SK-N-MC (cell line): ENCODE data around the gene ADCY7.

ENCODE experiments used
- EZH2 ChIP-seq: fragments of 200-600 bp; sonication (generic); IDR thresholded peaks from one replicate; pipeline ENCODE4 v1.6.1; 2017; ENCODE audit warnings: antibody characterized with exemption
- FOXP2 ChIP-seq: optimal IDR thresholded peaks from 2 replicates; pipeline ENCODE3; 2011; ENCODE audit warnings: mild to moderate bottlenecking, moderate library complexity; ENCODE audit not compliant: insufficient read depth; ENCODE audit errors: extremely low read length, control extremely low read depth
- POLR2AphosphoS5 ChIP-seq: IDR thresholded peaks from 2 replicates; pipeline ENCODE4 v1.6.1; 2012; ENCODE audit warnings: mild to moderate bottlenecking, low read depth, low read length, borderline replicate concordance

DNA sequence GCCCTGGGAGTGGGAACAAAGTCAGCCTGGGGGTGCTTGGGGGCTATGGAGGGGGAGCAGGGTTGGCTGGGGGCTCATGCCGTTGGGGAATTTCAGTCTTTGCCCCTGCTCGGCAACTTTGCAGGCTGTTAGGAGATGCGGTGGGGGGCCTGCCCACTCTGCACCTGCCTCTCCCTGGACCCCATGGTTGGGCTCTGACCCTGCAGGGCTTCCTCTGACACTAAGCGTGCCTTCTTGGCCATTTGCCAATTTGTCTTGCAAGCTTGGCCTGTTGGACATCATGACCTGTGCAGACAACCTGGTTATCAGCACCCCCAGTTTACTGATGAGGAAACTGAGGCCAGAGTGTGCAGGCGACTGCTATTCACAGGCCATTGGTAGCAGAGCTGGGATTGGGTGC, 14.6 kb downstream of the ADCY7 start:
- no peak for TF ChIP-seq EZH2
- TF ChIP-seq POLR2AphosphoS5, result no peak
- no peak for TF ChIP-seq FOXP2
